B cell (primary cell): ENCODE results near the gene ETNPPL. TPM values are rescaled to one million over a fixed set of nuclear protein-coding genes. Genes with fewer than 3 reads are reported as not detected.

ENCODE experiments used
- ATAC-seq: fragments of 200-7000 bp; cut with Tn5 transposase; one replicate; pipeline ENCODE4 v1.10.0; 2021; ENCODE audit warnings: low read depth, mild to moderate bottlenecking, moderate number of reproducible peaks, moderate library complexity
- CTCF ChIA-PET: fragments of 350-600 bp; sonication (Branson Sonifier 250); formaldehyde crosslinking; loops from one replicate; lab custom pipeline; 2021; ENCODE audit warnings: antibody characterized with exemption, inconsistent platforms; lab: Charles Lee
- POLR2A ChIA-PET: fragments of 350-600 bp; sonication (Branson Sonifier 250); formaldehyde crosslinking; loops from one replicate; lab custom pipeline; 2021; ENCODE audit warnings: antibody characterized with exemption; lab: Charles Lee
- DNase-seq: peaks from one replicate; pipeline ENCODE4 v3.0.0; 2013
- H2AFZ ChIP-seq: 2 replicates; pipeline ENCODE4 v1.6.1; 2012; ENCODE audit warnings: mild to moderate bottlenecking, low read depth, low read length; ENCODE audit not compliant: insufficient read depth, poor library complexity, severe bottlenecking
- H3K27ac ChIP-seq, 2 donors: 1 replicate in 1 of 2; 2 replicates in 1 of 2; pipeline ENCODE4 v1.5.1; 2012 to 2013; ENCODE audit warnings: low read length in 2 of 2, mild to moderate bottlenecking in 2 of 2, moderate library complexity in 1 of 2
- H3K27me3 ChIP-seq, 4 experiments: fragments of 200-600 bp in 1 of 4; sonication (generic) in 1 of 4; replicated peaks in 1 of 4; 1 replicate in 2 of 4; 2 replicates in 2 of 4; pipeline versions ENCODE4 v1.6.1 to v1.7.0; 2013 to 2016; ENCODE audit warnings: low read length in 3 of 4, mild to moderate bottlenecking in 2 of 4, mixed read lengths in 1 of 4, moderate library complexity in 1 of 4; ENCODE audit not compliant: insufficient read depth in 4 of 4, control insufficient read depth in 3 of 4; ENCODE audit errors: control extremely low read depth in 1 of 4
- H3K36me3 ChIP-seq, 2 experiments: replicated peaks in 1 of 2; 1 replicate in 1 of 2; 2 replicates in 1 of 2; pipeline versions ENCODE4 v1.6.1 to v1.7.1; 2013; ENCODE audit warnings: low read length in 1 of 2; ENCODE audit not compliant: insufficient read depth in 2 of 2, control insufficient read depth in 1 of 2; ENCODE audit errors: control extremely low read depth in 1 of 2, extremely low read depth in 1 of 2
- H3K4me1 ChIP-seq, 2 donors: fragments of 200-600 bp in 1 of 2; sonication (generic) in 1 of 2; 1 replicate in 1 of 2; 2 replicates in 1 of 2; pipeline versions ENCODE4 v1.5.1 to v1.6.1; 2013 to 2017; ENCODE audit warnings: low read length in 2 of 2; ENCODE audit not compliant: control insufficient read depth in 2 of 2, insufficient read depth in 2 of 2
- H3K4me2 ChIP-seq: replicated peaks from 2 replicates; pipeline ENCODE3; 2012; ENCODE audit warnings: mild to moderate bottlenecking, low read depth, low read length; ENCODE audit not compliant: poor library complexity, severe bottlenecking
- H3K4me3 ChIP-seq, 5 experiments: fragments of 200-600 bp in 1 of 5; sonication (generic) in 1 of 5; 1 replicate in 3 of 5; 2 replicates in 2 of 5; pipeline versions ENCODE4 v1.5.1 to v1.7.0; 2011 to 2016; ENCODE audit warnings: low read length in 4 of 5, mild to moderate bottlenecking in 4 of 5, low read depth in 2 of 5, control low read depth in 1 of 5, moderate library complexity in 1 of 5; ENCODE audit not compliant: insufficient read depth in 1 of 5; ENCODE audit errors: control extremely low read depth in 1 of 5, extremely low read depth in 1 of 5
- H3K79me2 ChIP-seq: fragments of 200-600 bp; sonication (generic); one replicate; pipeline ENCODE4 v1.6.0; 2016; ENCODE audit warnings: low read length; ENCODE audit not compliant: control insufficient read depth, insufficient read depth
- H3K9ac ChIP-seq: fragments of 200-600 bp; sonication (generic); 2 replicates; pipeline ENCODE4 v1.6.1; 2017; ENCODE audit warnings: mild to moderate bottlenecking, low read length, moderate library complexity
- H3K9me3 ChIP-seq, 3 donors: one replicate each; pipeline versions ENCODE4 v1.6.1 to v1.7.1; 2013; ENCODE audit warnings: low read length in 2 of 3; ENCODE audit not compliant: control insufficient read depth in 2 of 3, insufficient read depth in 1 of 3; ENCODE audit errors: control extremely low read depth in 1 of 3
- H4K20me1 ChIP-seq: 2 replicates; pipeline ENCODE4 v1.6.0; 2012; ENCODE audit warnings: mild to moderate bottlenecking, low read length; ENCODE audit not compliant: insufficient read depth, control insufficient read depth, poor library complexity, severe bottlenecking
- H3K27ac Mint-ChIP-seq: one replicate; pipeline ENCODE4 v1.8.0; 2021; ENCODE audit warnings: mixed read lengths
- H3K27me3 Mint-ChIP-seq: one replicate; pipeline ENCODE4 v1.8.0; 2021; ENCODE audit warnings: mixed read lengths
- H3K4me1 Mint-ChIP-seq: one replicate; pipeline ENCODE4 v1.8.0; 2021; ENCODE audit warnings: mixed read lengths
- H3K4me3 Mint-ChIP-seq: one replicate; pipeline ENCODE4 v1.8.0; 2021; ENCODE audit warnings: mixed read lengths
- H3K9me3 Mint-ChIP-seq: one replicate; pipeline ENCODE4 v1.8.0; 2022; ENCODE audit warnings: mixed read lengths; ENCODE audit not compliant: insufficient read depth
- CTCF ChIP-seq: fragments of 200-600 bp; IDR thresholded peaks from one replicate; pipeline ENCODE4 v1.8.0; 2022; ENCODE audit warnings: antibody characterized with exemption, mild to moderate bottlenecking
- EZH2 ChIP-seq: IDR thresholded peaks from 2 replicates; pipeline ENCODE4 v1.6.1; 2012; ENCODE audit warnings: borderline replicate concordance, low read depth, mild to moderate bottlenecking, moderate library complexity, low read length; ENCODE audit not compliant: insufficient read depth, poor library complexity, severe bottlenecking
- WGBS: methylation state at CpG from one replicate; pipeline ENCODE4 v1.1.5; 2013; ENCODE audit warnings: missing lambda C conversion rate; ENCODE audit not compliant: insufficient coverage; 5-methylcytosine and 5-hydroxymethylcytosine counted together
- intact Hi-C: fragments of 100-400 bp; cut with micrococcal nuclease; formaldehyde crosslinking; loops from one replicate; pipeline ENCODE4 v1.10.0; 2022
- polyA plus RNA-seq: library from polyadenylated mRNA; depleted of rRNA; stranded (reverse); fragments of >200 nt; gene quantifications from 2 replicates; pipeline ENCODE4 v1.2.3, GENCODE V29; 2012
- total RNA-seq, 2 donors: library from RNA; stranded (reverse); fragments of 120-200 nt in 1 of 2; gene quantifications; 1 replicate in 1 of 2; 2 replicates in 1 of 2; pipeline versions ENCODE4 v1.2.3 to v1.2.4, GENCODE V29; 2013 to 2022

ETNPPL gene
- total and polyA plus RNA-seq, 2 donors (not counting 1 experiment from before 2014, with no cell fraction given) = not detected

DNA sequence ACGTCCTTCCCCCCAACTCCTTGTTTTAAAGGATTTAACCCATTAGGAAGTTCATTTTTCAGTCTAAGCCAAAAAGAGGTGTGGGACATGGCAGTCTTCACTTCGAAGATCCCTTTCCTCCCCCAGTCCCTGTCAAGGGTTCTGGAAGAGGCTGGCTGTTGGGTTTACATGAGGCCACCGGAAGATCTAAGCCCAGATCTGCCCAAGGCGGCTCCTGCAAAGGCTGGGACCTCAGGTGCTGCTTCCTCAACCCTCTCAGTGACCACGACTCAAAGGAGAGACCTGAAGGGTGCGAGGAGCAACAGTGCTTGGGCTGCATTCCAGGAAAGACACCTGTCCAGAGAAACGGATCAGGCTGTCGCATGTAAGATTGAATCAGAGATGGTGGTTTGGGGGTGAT, 23.5 kb upstream of the ETNPPL start:
- Histone ChIP-seq H3K9me3 (peaks cover 0 to 4% (median 0%) of the 10 kb centered on the region in 3 donors), H3K36me3 (no peaks in the 10 kb centered on the region), H2AFZ (no peak overlapping the region), H3K4me3 (no peak overlapping the region), H3K4me2 (no peak overlapping the region), H3K79me2 (no peaks in the 10 kb centered on the region), H3K27ac (no peak overlapping the region), H3K4me1 (no peaks in the 10 kb centered on the region), H4K20me1 (no peaks in the 10 kb centered on the region), H3K9ac (no peak overlapping the region), H3K27me3 (no peaks in the 10 kb centered on the region)
- ChIA-PET CTCF (no interaction called here), POLR2A (interaction anchor here (0.7 kb wide), 1 partner anchor 1724 kb away, joined by 4 read pairs; no protein-coding TSS in a partner anchor)
- no peaks in the 10 kb centered on the region for H3K9me3 Mint-ChIP-seq
- TF ChIP-seq CTCF = no peak
- H3K27me3 Mint-ChIP-seq = peaks cover 3% of the 10 kb centered on the region
- no peaks in the 10 kb centered on the region for H3K4me1 Mint-ChIP-seq
- intact Hi-C loops = no loop called here
- H3K27ac Mint-ChIP-seq = no peak overlapping the region
- ATAC-seq = no peak
- no peak for DNase-seq
- 88% methylated on average over 6 of the region's 8 CpGs for WGBS
- no peak overlapping the region for H3K4me3 Mint-ChIP-seq

DNA sequence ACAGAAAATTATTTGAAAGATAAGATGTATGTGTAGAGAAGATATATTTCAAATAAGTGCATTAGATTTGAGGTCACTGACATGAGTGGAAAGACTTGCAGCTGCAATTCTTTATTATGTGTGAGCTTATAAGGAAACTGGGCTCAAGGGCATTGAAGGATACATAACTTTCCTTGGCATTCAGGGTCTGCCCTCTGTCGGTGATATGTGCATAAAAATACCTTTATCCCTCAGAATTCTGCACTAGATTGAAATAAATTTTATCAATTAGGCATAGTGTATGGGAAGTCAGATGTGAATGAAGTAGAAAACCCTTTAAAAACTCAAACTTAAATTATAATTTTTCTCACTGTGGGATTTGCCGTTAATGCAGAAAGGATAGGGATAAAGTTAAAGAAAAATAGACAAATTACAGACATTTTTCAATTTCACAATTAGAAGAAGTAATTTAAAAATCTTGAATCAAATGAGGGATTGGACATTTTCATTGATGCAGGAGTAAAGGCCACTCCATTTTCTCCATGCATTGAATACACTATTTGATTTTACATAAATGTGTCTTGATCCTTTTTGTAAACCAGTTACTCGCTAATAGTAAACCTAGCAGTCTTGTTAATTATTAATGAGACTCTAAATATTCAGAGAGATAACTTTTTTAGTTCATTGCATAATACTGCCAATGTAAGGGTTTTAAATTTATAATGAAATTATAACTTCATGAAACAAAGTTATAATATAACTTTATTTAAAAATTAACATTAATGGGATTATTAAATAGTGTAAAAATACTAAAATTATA, 21.0 kb upstream of the ETNPPL start:
- Histone ChIP-seq H3K4me3 (no peak overlapping the region), H3K79me2 (no peaks in the 10 kb centered on the region), H3K4me1 (no peaks in the 10 kb centered on the region), H3K27ac (no peak overlapping the region), H3K4me2 (no peak overlapping the region), H3K36me3 (no peaks in the 10 kb centered on the region), H3K9ac (no peak overlapping the region), H4K20me1 (no peaks in the 10 kb centered on the region), H3K9me3 (no peaks in the 10 kb centered on the region), H3K27me3 (no peaks in the 10 kb centered on the region), H2AFZ (no peak overlapping the region)
- WGBS = no CpG with 5 or more reads among the region's 3 CpGs
- intact Hi-C loops = no loop called here
- ChIA-PET CTCF (no interaction called here), POLR2A (no interaction called here)
- H3K27ac Mint-ChIP-seq = no peak overlapping the region
- H3K27me3 Mint-ChIP-seq = peaks cover 3% of the 10 kb centered on the region
- no peaks in the 10 kb centered on the region for H3K9me3 Mint-ChIP-seq
- DNase-seq (no peak), ATAC-seq (no peak)
- TF ChIP-seq CTCF (no peak), EZH2 (no peak)
- no peaks in the 10 kb centered on the region for H3K4me1 Mint-ChIP-seq
- no peak overlapping the region for H3K4me3 Mint-ChIP-seq
